Measurements from ENCODE around the gene GNPAT. TPM values are rescaled to one million over a fixed set of nuclear protein-coding genes. Genes with fewer than 3 reads are reported as not detected.
"Not testable (repeated sequence)": the region's sequence is repeated elsewhere in the genome, so short reads cannot be mapped to it uniquely, and the experiment has no call there.

GNPAT gene
- total RNA-seq, 2 experiments from 2014 or later: 11.8 to 12.8 TPM

DNA sequence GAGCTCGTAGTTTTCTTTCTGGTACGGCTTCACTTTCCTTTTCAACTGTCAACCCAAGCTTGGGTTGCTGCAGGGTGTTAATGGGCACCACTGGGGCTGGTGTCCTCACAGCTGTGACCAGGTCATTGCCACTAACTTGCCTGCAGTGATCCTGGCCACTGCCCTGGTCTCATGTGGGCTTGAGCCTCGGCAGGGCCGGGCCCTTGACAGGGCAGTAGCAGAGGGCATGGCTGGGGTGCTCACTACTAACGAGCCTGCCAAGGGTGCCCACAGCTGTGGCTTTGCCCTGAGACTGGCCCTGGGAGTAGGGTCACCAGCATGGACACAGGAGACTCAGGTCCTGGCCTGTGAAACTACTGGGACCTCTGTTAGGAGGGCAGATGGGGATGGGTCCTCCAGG, 31.5 kb upstream of the GNPAT start:
- Histone ChIP-seq H3K9me3 (ENCODE audit: control insufficient read depth in 1 of 2, insufficient read depth in 1 of 2, low read length in 2 of 2) (no peaks in the 10 kb centered on the region), H3K4me1 (ENCODE audit: insufficient read depth, low read length) (peaks cover 11% of the 10 kb centered on the region), H3K27ac (ENCODE audit: low read depth in 1 of 2, low read length in 2 of 2) (no peak overlapping the region), H3K36me3 (ENCODE audit: insufficient read depth, low read length) (no peaks in the 10 kb centered on the region), H3K27me3 (ENCODE audit: control insufficient read depth in 1 of 2, insufficient read depth in 2 of 2, low read length in 2 of 2) (no peaks in the 10 kb centered on the region), H3K4me3 (ENCODE audit: low read length) (no peak overlapping the region)
- peaks cover 2% of the 10 kb centered on the region for H3K27me3 Mint-ChIP-seq
- no peaks in the 10 kb centered on the region for H3K9me3 Mint-ChIP-seq
- no peak overlapping the region for H3K4me3 Mint-ChIP-seq
- no peak for DNase-seq
- H3K4me1 Mint-ChIP-seq (ENCODE audit: low read depth): peaks cover 7% of the 10 kb centered on the region
- no peaks in the 10 kb centered on the region for H3K36me3 Mint-ChIP-seq (ENCODE audit: low read depth)
- CTCF ChIA-PET: no interaction called here
- TF ChIP-seq CTCF (IDR thresholded peaks at IDR 0.05): no peak
- POLR2A ChIA-PET: no interaction called here
- H3K27ac Mint-ChIP-seq: no peak overlapping the region
- no peak for ATAC-seq (ENCODE audit: poor library complexity)
- intact Hi-C loops (cut with DNase I, micrococcal nuclease): no loop called here

GRCh38 chr1:231210126-231210525, 30.9 kb upstream of the GNPAT start:
- Histone ChIP-seq H3K36me3 (ENCODE audit: insufficient read depth, low read length) (no peaks in the 10 kb centered on the region), H3K9me3 (ENCODE audit: control insufficient read depth in 1 of 2, insufficient read depth in 1 of 2, low read length in 2 of 2) (no peaks in the 10 kb centered on the region), H3K27me3 (ENCODE audit: control insufficient read depth in 1 of 2, insufficient read depth in 2 of 2, low read length in 2 of 2) (no peaks in the 10 kb centered on the region), H3K4me1 (ENCODE audit: insufficient read depth, low read length) (peaks cover 11% of the 10 kb centered on the region), H3K4me3 (ENCODE audit: low read length) (no peak overlapping the region), H3K27ac (ENCODE audit: low read depth in 1 of 2, low read length in 2 of 2) (no peak overlapping the region)
- POLR2A ChIA-PET: interaction anchor here (1.0 kb wide), 1 partner anchor 237 kb away, joined by 3 read pairs; no protein-coding TSS in a partner anchor
- H3K27me3 Mint-ChIP-seq: no peaks in the 10 kb centered on the region
- no peak for ATAC-seq (ENCODE audit: poor library complexity)
- no peak overlapping the region for H3K4me3 Mint-ChIP-seq
- CTCF ChIA-PET: no interaction called here
- no peak overlapping the region for H3K27ac Mint-ChIP-seq
- H3K9me3 Mint-ChIP-seq: no peaks in the 10 kb centered on the region
- no peak for DNase-seq
- H3K4me1 Mint-ChIP-seq (ENCODE audit: low read depth): peaks cover 7% of the 10 kb centered on the region
- intact Hi-C loops (cut with DNase I, micrococcal nuclease): loop anchor here (2.0 to 10.0 kb wide), 6 partner anchors 195 to 568 kb away; partner anchors contain the start of genes COG2 (in 2 of the 2), ARV1 (in 1 of the 2) and TTC13 (in 1 of the 2)
- H3K36me3 Mint-ChIP-seq (ENCODE audit: low read depth): no peaks in the 10 kb centered on the region
- no peak for TF ChIP-seq CTCF (IDR thresholded peaks at IDR 0.05)

DNA sequence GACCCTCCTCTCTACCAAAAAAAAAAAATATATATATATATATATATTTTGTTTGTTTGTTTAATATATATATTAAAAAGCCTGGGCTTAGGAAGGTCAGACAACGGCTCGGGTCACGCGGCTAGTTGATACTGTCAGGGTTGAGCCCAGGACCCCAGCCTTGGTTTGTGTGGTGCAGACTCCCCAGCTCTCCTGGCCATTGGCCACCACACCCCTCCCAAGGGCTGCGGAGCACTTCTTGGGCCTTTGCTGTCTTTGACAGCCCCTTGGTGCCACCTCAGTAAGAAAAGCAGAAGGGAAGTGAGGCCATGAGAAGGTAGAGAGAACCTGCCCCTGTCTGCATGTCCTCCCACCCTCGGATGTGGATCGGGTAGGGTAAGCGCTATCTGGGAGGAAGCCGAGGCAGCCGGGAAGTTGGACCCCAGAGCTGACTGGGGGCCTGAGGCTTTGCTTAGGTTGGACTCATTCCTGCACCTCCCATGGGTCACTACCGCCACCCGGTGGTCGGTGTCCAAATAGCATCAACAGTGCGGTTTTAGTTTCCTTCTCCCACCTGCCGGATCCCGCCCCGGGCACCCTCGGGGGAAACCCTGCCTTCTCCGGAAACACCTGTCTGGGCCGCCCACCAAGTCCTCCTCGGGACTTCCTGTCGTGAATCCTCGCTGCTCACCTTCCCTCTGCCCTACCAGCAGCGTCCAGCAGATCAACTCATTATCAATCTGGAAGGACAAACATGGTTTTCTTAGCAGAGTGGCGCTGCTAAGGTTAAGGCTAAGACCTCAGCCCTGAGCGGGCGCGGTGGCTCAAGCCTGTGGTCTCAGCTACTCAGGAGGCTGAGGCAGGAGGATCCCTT, 29.8 kb upstream of the GNPAT start:
- Histone ChIP-seq H3K27me3 (ENCODE audit: control insufficient read depth in 1 of 2, insufficient read depth in 2 of 2, low read length in 2 of 2) (no peaks in the 10 kb centered on the region), H3K9me3 (ENCODE audit: control insufficient read depth in 1 of 2, insufficient read depth in 1 of 2, low read length in 2 of 2) (no peaks in the 10 kb centered on the region), H3K36me3 (ENCODE audit: insufficient read depth, low read length) (no peaks in the 10 kb centered on the region), H3K4me1 (ENCODE audit: insufficient read depth, low read length) (peaks cover 11% of the 10 kb centered on the region), H3K4me3 (ENCODE audit: low read length) (peak overlapping the region; percentile 48), H3K27ac (ENCODE audit: low read depth in 1 of 2, low read length in 2 of 2) (no peak overlapping the region)
- peak overlapping the region; percentile 89 for H3K4me3 Mint-ChIP-seq
- intact Hi-C loops (cut with DNase I, micrococcal nuclease): loop anchor here (1.0 to 10.0 kb wide), 7 partner anchors 196 to 569 kb away; partner anchors contain the start of genes COG2 (in 2 of the 2), ARV1 (in 1 of the 2) and TTC13 (in 1 of the 2)
- ATAC-seq (ENCODE audit: poor library complexity) (peak; percentile 96), DNase-seq (peak; percentile 77 to 93 (median 88))
- H3K27ac Mint-ChIP-seq: peak overlapping the region; percentile 5
- no peaks in the 10 kb centered on the region for H3K27me3 Mint-ChIP-seq
- ChIA-PET CTCF (interaction anchor here (0.7 to 1.6 kb wide), 5 partner anchors 49 to 298 kb away, joined by 3 read pairs; partner anchors contain the start of genes ARV1 and TTC13), POLR2A (interaction anchor here (1.0 kb wide), 1 partner anchor 238 kb away, joined by 3 read pairs; no protein-coding TSS in a partner anchor)
- no peaks in the 10 kb centered on the region for H3K9me3 Mint-ChIP-seq
- no peaks in the 10 kb centered on the region for H3K36me3 Mint-ChIP-seq (ENCODE audit: low read depth)
- TF ChIP-seq CTCF (IDR thresholded peaks at IDR 0.05): peak; percentile 90
- H3K4me1 Mint-ChIP-seq (ENCODE audit: low read depth): peaks cover 11% of the 10 kb centered on the region

DNA sequence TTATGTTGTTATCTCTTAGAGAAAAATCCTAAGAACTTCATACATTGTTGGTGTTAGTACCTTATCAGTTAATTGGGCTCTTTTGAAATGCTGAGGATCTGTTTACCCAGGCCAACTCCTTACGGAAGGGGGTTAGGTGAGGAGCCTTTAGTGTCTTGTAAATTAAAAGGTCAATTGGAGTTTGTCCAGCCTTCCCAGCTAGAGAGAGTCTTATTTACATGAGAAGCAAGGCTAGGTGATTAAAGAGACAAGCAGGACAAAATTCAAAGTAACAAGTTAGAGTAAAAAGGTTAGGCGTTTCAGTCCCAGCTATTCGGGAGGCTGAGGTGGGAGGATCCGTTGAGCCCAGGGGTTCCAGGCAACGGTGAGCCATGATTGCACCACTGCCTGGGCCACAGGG, 28.7 kb upstream of the GNPAT start:
- H3K27ac Mint-ChIP-seq; POLR2A ChIA-PET; H3K36me3 ChIP-seq (ENCODE audit: insufficient read depth, low read length); ATAC-seq (ENCODE audit: poor library complexity); DNase-seq; H3K27me3 Mint-ChIP-seq; H3K27ac ChIP-seq (ENCODE audit: low read depth in 1 of 2, low read length in 2 of 2); H3K27me3 ChIP-seq (ENCODE audit: control insufficient read depth in 1 of 2, insufficient read depth in 2 of 2, low read length in 2 of 2); H3K9me3 ChIP-seq (ENCODE audit: control insufficient read depth in 1 of 2, insufficient read depth in 1 of 2, low read length in 2 of 2); H3K9me3 Mint-ChIP-seq; H3K4me3 Mint-ChIP-seq; H3K4me3 ChIP-seq (ENCODE audit: low read length); H3K36me3 Mint-ChIP-seq (ENCODE audit: low read depth): not testable (repeated sequence)
- peaks cover 11% of the 10 kb centered on the region for H3K4me1 ChIP-seq (ENCODE audit: insufficient read depth, low read length)
- H3K4me1 Mint-ChIP-seq (ENCODE audit: low read depth): peaks cover 11% of the 10 kb centered on the region
- intact Hi-C loops (cut with DNase I, micrococcal nuclease): loop anchor here (5.0 to 10.0 kb wide), 5 partner anchors 198 to 570 kb away; partner anchors contain the start of genes COG2 (in 2 of the 2), ARV1 (in 1 of the 2) and TTC13 (in 1 of the 2)
- CTCF ChIA-PET: interaction anchor here (1.6 kb wide), 1 partner anchor 234 kb away, joined by 3 read pairs; the partner anchor contains the start of genes ARV1 and TTC13

Data from CD4-positive, alpha-beta T cell (primary cell).